GM23248 (cell line): ENCODE data around the gene CILP. TPM values are rescaled to one million over a fixed set of nuclear protein-coding genes. Genes with fewer than 3 reads are reported as not detected.

Source experiments
- DNase-seq: peaks from one replicate; pipeline ENCODE4 v3.0.0-alpha.2; 2015
- H2AFZ ChIP-seq: fragments of 200-600 bp; sonication (generic); 2 replicates; pipeline ENCODE4 v1.6.1; 2016; ENCODE audit warnings: antibody characterized with exemption
- H3F3A ChIP-seq: fragments of 200-600 bp; sonication (generic); 2 replicates; pipeline ENCODE4 v1.6.1; 2016; ENCODE audit warnings: mild to moderate bottlenecking, antibody characterized with exemption, mixed run types; ENCODE audit not compliant: insufficient read depth
- H3K27ac ChIP-seq: fragments of 200-600 bp; sonication (generic); 2 replicates; pipeline ENCODE4 v1.5.1; 2016; ENCODE audit warnings: mild to moderate bottlenecking
- H3K27me3 ChIP-seq: fragments of 200-600 bp; sonication (generic); replicated peaks from 2 replicates; pipeline ENCODE4 v1.6.1; 2016; ENCODE audit warnings: mild to moderate bottlenecking; ENCODE audit not compliant: insufficient read depth
- H3K36me3 ChIP-seq: fragments of 200-600 bp; sonication (generic); 2 replicates; pipeline ENCODE4 v1.6.1; 2016; ENCODE audit warnings: low read depth, mild to moderate bottlenecking
- H3K4me1 ChIP-seq: fragments of 200-600 bp; sonication (generic); 2 replicates; pipeline ENCODE4 v1.6.1; 2016; ENCODE audit warnings: mild to moderate bottlenecking; ENCODE audit not compliant: insufficient read depth
- H3K4me2 ChIP-seq: fragments of 200-600 bp; sonication (generic); one replicate; pipeline ENCODE4 v1.6.1; 2016; ENCODE audit warnings: mild to moderate bottlenecking; ENCODE audit not compliant: unreplicated experiment
- H3K4me3 ChIP-seq: fragments of 200-600 bp; sonication (generic); 2 replicates; pipeline ENCODE4 v1.5.1; 2016; ENCODE audit warnings: mild to moderate bottlenecking
- H3K79me2 ChIP-seq: fragments of 200-600 bp; sonication (generic); 2 replicates; pipeline ENCODE4 v1.6.1; 2016; ENCODE audit warnings: mild to moderate bottlenecking; ENCODE audit not compliant: insufficient read depth
- H3K9ac ChIP-seq: fragments of 200-600 bp; sonication (generic); 2 replicates; pipeline ENCODE4 v1.6.1; 2016; ENCODE audit warnings: mild to moderate bottlenecking
- H3K9me2 ChIP-seq: fragments of 200-600 bp; sonication (generic); 2 replicates; pipeline ENCODE4 v1.6.1; 2016; ENCODE audit warnings: mixed run types, mild to moderate bottlenecking, moderate library complexity; ENCODE audit not compliant: insufficient read depth
- H3K9me3 ChIP-seq: fragments of 200-600 bp; sonication (generic); one replicate; pipeline ENCODE4 v1.6.1; 2017; ENCODE audit warnings: low read depth
- H4K20me1 ChIP-seq: fragments of 200-600 bp; sonication (generic); 2 replicates; pipeline ENCODE4 v1.6.0; 2016; ENCODE audit not compliant: insufficient read depth
- EZH2 ChIP-seq: fragments of 200-600 bp; sonication (generic); IDR thresholded peaks from 2 replicates; pipeline ENCODE4 v1.6.1; 2018; ENCODE audit warnings: antibody characterized with exemption, mild to moderate bottlenecking; ENCODE audit not compliant: insufficient read depth, poor library complexity, severe bottlenecking
- EZH2phosphoT487 ChIP-seq: fragments of 200-600 bp; sonication (generic); IDR thresholded peaks from 2 replicates; pipeline ENCODE4 v1.6.1; 2018; ENCODE audit warnings: antibody characterized with exemption, moderate library complexity, mild to moderate bottlenecking, low read depth; ENCODE audit not compliant: insufficient read depth
- WGBS, 2 experiments: methylation state at CpG; one replicate each; pipeline ENCODE4 v1.1.6; 2015 to 2017; ENCODE audit warnings: low lambda C conversion rate in 2 of 2, low coverage in 1 of 2; ENCODE audit errors: missing lambda C conversion rate in 2 of 2; 5-methylcytosine and 5-hydroxymethylcytosine counted together
- in situ Hi-C: fragments of 300-500 bp; cut with MboI; formaldehyde crosslinking; loops from 2 replicates; pipeline ENCODE4 v1.15.0; 2020
- polyA plus RNA-seq: library from polyadenylated mRNA; unstranded; fragments of >200 nt; fragmentation: Nextera tagmentation; extraction: Ambion mirVana; gene quantifications from 2 replicates; pipeline ENCODE4 v1.2.1, GENCODE V29; 2016
- total RNA-seq: library from RNA; depleted of rRNA; stranded (reverse); fragments of >200 nt; shearing (Covaris generic); gene quantifications from 2 replicates; pipeline ENCODE4 v1.2.3, GENCODE V29; 2014

The CILP gene
- total and polyA plus RNA-seq, 2 experiments from 2014 or later = 0.09 to 0.11 TPM

- TF ChIP-seq EZH2phosphoT487 = no peak
- TF ChIP-seq EZH2 = no peak
Measured at GRCh38 chr15:65172531-65172930, 38.7 kb downstream of the CILP start.

GRCh38 chr15:65171428-65171827 is 39.8 kb downstream of the CILP start:
- Histone ChIP-seq H3K4me3 (no peak overlapping the region), H3K9me3 (no peaks in the 10 kb centered on the region), H3K4me2 (no peak overlapping the region), H3K9ac (no peak overlapping the region), H3K4me1 (peaks cover 8% of the 10 kb centered on the region; the same call in 1 of the 2 replicates), H3K36me3 (peaks cover 31% of the 10 kb centered on the region), H2AFZ (no peak overlapping the region), H3K27ac (no peak overlapping the region), H3K27me3 (no peaks in the 10 kb centered on the region), H4K20me1 (no peaks in the 10 kb centered on the region), H3K9me2 (no peaks in the 10 kb centered on the region), H3F3A (peaks cover 7% of the 10 kb centered on the region; the same call in 1 of the 2 replicates), H3K79me2 (peaks cover 85% of the 10 kb centered on the region)
- WGBS, 2 experiments = 93 to 96% methylated on average over 5 of the region's 5 CpGs
- TF ChIP-seq EZH2phosphoT487 (no peak), EZH2 (no peak)
- DNase-seq = no peak
- in situ Hi-C loops = no loop called here

More at GRCh38 chr15:65172531-65172930, 38.7 kb downstream of the CILP start:
- no peak overlapping the region for H3K9ac ChIP-seq
- H3K36me3 ChIP-seq = peaks cover 32% of the 10 kb centered on the region
- H3K4me2 ChIP-seq = no peak overlapping the region
- H4K20me1 ChIP-seq = no peaks in the 10 kb centered on the region
- peaks cover 86% of the 10 kb centered on the region for H3K79me2 ChIP-seq
- 96 to 98% methylated on average over 5 of the region's 5 CpGs for WGBS, 2 experiments
- no peaks in the 10 kb centered on the region for H3K27me3 ChIP-seq
- H3K4me1 ChIP-seq = peaks cover 8% of the 10 kb centered on the region; the same call in 1 of the 2 replicates
- H3K9me3 ChIP-seq = no peaks in the 10 kb centered on the region
- no peak overlapping the region for H3K27ac ChIP-seq
- no peak for DNase-seq
- H3K4me3 ChIP-seq = no peak overlapping the region
- H3K9me2 ChIP-seq = no peaks in the 10 kb centered on the region
- in situ Hi-C loops = no loop called here
- H2AFZ ChIP-seq = no peak overlapping the region
- H3F3A ChIP-seq = peaks cover 13% of the 10 kb centered on the region; the same call in 1 of the 2 replicates

GRCh38 chr15:65165875-65166274 is 45.4 kb downstream of the CILP start:
- H3K36me3 ChIP-seq = peaks cover 51% of the 10 kb centered on the region

GRCh38 chr15:65164139-65164538 is 47.1 kb downstream of the CILP start:
- DNase-seq = no peak
- Histone ChIP-seq H3K9ac (no peak overlapping the region), H3F3A (0 out of 2 replicates have a peak, but pooled peaks cover 6% of the 10 kb centered on the region), H3K4me2 (no peak overlapping the region), H3K27me3 (no peaks in the 10 kb centered on the region), H3K9me3 (no peaks in the 10 kb centered on the region), H3K9me2 (no peaks in the 10 kb centered on the region), H2AFZ (no peak overlapping the region), H3K27ac (no peak overlapping the region), H4K20me1 (peaks cover 6% of the 10 kb centered on the region; the same call in 1 of the 2 replicates), H3K4me1 (0 out of 2 replicates have a peak, but pooled peaks cover 3% of the 10 kb centered on the region), H3K79me2 (peaks cover 79% of the 10 kb centered on the region), H3K4me3 (no peak overlapping the region), H3K36me3 (peaks cover 55% of the 10 kb centered on the region)
- in situ Hi-C loops = no loop called here
- TF ChIP-seq EZH2 (no peak), EZH2phosphoT487 (no peak)
- WGBS, 2 experiments = 98 to 100% methylated on average over 1 of the region's 1 CpG

More at GRCh38 chr15:65165875-65166274, 45.4 kb downstream of the CILP start:
- DNase-seq = no peak
- H3K4me2 ChIP-seq = no peak overlapping the region
- H3K27ac ChIP-seq = no peak overlapping the region
- no peaks in the 10 kb centered on the region for H3K27me3 ChIP-seq
- no peaks in the 10 kb centered on the region for H3K9me3 ChIP-seq
- H3K79me2 ChIP-seq = peaks cover 84% of the 10 kb centered on the region
- 93 to 100% methylated on average over 2 of the region's 2 CpGs for WGBS, 2 experiments
- 0 out of 2 replicates have a peak, but pooled peaks cover 6% of the 10 kb centered on the region for H3F3A ChIP-seq
- H3K9ac ChIP-seq = no peak overlapping the region
- H2AFZ ChIP-seq = no peak overlapping the region
- in situ Hi-C loops = no loop called here
- H4K20me1 ChIP-seq = peaks cover 6% of the 10 kb centered on the region; the same call in 1 of the 2 replicates
- H3K9me2 ChIP-seq = no peaks in the 10 kb centered on the region
- H3K4me1 ChIP-seq = 0 out of 2 replicates have a peak, but pooled peaks cover 3% of the 10 kb centered on the region
- H3K4me3 ChIP-seq = no peak overlapping the region
- no peak for TF ChIP-seq EZH2
- no peak for TF ChIP-seq EZH2phosphoT487
